PC-9 (cell line): ENCODE results near the gene NKAIN2. TPM values are rescaled to one million over a fixed set of nuclear protein-coding genes. Genes with fewer than 3 reads are reported as not detected.
A peak's percentile ranks its signal among the peaks of the same experiment; 100 is the strongest.

Experiments used
- Bru-seq: library from RNA; stranded (reverse); fragments of 400-500 nt; gene quantifications from one replicate; lab custom pipeline; 2021; lab: Mats Ljungman, UMichigan
- BruChase-seq, 2 experiments: library from RNA; stranded (reverse); fragments of 400-500 nt; gene quantifications; one replicate each; lab custom pipeline; 2021; lab: Mats Ljungman, UMichigan
- BruUV-seq: library from RNA; stranded (reverse); fragments of 400-500 nt; replicated peaks from 2 replicates; lab custom pipeline; 2021; lab: Mats Ljungman, UMichigan
- CTCF ChIA-PET: fragments of 300-600 bp; sonication (Branson Sonifier 250); formaldehyde crosslinking; loops from one replicate; lab custom pipeline; 2022; ENCODE audit warnings: antibody characterized with exemption; lab: Charles Lee
- POLR2A ChIA-PET: fragments of 300-600 bp; sonication (Branson Sonifier 250); formaldehyde crosslinking; loops from one replicate; lab custom pipeline; 2022; ENCODE audit warnings: antibody characterized with exemption; ENCODE audit not compliant: unreplicated experiment; lab: Charles Lee
- DNase-seq, 2 experiments: peaks; one replicate each; pipeline versions ENCODE4 v3.0.0 to v3.0.0-alpha.2; 2015 to 2022; ENCODE audit warnings: mixed read lengths in 1 of 2
- H2AFZ ChIP-seq: fragments of 200-600 bp; sonication (generic); 2 replicates; pipeline ENCODE4 v1.8.1; 2017; ENCODE audit warnings: antibody characterized with exemption
- H3F3A ChIP-seq: fragments of 200-600 bp; sonication (generic); 2 replicates; pipeline ENCODE4 v1.8.1; 2017; ENCODE audit warnings: antibody characterized with exemption, mild to moderate bottlenecking, low read depth; ENCODE audit not compliant: insufficient read depth
- H3K27ac ChIP-seq: fragments of 200-600 bp; sonication (generic); 2 replicates; pipeline ENCODE4 v1.6.1; 2016; ENCODE audit warnings: mixed run types
- H3K27me3 ChIP-seq: fragments of 200-600 bp; sonication (generic); 2 replicates; pipeline ENCODE4 v1.6.1; 2016; ENCODE audit warnings: low read depth, mixed run types; ENCODE audit not compliant: insufficient read depth
- H3K36me3 ChIP-seq: fragments of 200-600 bp; sonication (generic); 2 replicates; pipeline ENCODE4 v1.6.1; 2016; ENCODE audit warnings: low read depth, mixed run types
- H3K4me1 ChIP-seq: fragments of 200-600 bp; sonication (generic); replicated peaks from 2 replicates; pipeline ENCODE4 v1.6.1; 2016; ENCODE audit warnings: mixed run types; ENCODE audit not compliant: insufficient read depth
- H3K4me2 ChIP-seq: fragments of 200-600 bp; sonication (generic); 2 replicates; pipeline ENCODE4 v1.6.1; 2017; ENCODE audit warnings: mixed run types
- H3K4me3 ChIP-seq: fragments of 200-600 bp; sonication (generic); 2 replicates; pipeline ENCODE4 v1.6.1; 2016; ENCODE audit warnings: mixed run types
- H3K79me2 ChIP-seq: fragments of 200-600 bp; sonication (generic); 2 replicates; pipeline ENCODE4 v1.6.1; 2017; ENCODE audit warnings: low read depth, mixed run types
- H3K9me2 ChIP-seq: fragments of 200-600 bp; sonication (generic); 2 replicates; pipeline ENCODE4 v1.8.1; 2017; ENCODE audit warnings: mild to moderate bottlenecking; ENCODE audit not compliant: insufficient read depth
- H3K9me3 ChIP-seq: fragments of 200-600 bp; sonication (generic); 2 replicates; pipeline ENCODE4 v1.8.1; 2016; ENCODE audit warnings: low read depth; ENCODE audit not compliant: insufficient read depth
- H4K20me1 ChIP-seq: fragments of 200-600 bp; sonication (generic); 2 replicates; pipeline ENCODE4 v1.8.1; 2017; ENCODE audit not compliant: insufficient read depth
- CTCF ChIP-seq: fragments of 200-600 bp; sonication (generic); conservative IDR thresholded peaks from 2 replicates; pipeline ENCODE4 v1.6.1; 2017; ENCODE audit warnings: mixed run types, antibody characterized with exemption, mild to moderate bottlenecking, moderate library complexity
- EZH2 ChIP-seq: fragments of 200-600 bp; sonication (generic); IDR thresholded peaks from 2 replicates; pipeline ENCODE4 v1.8.0; 2017; ENCODE audit warnings: antibody characterized with exemption, low read depth
- intact Hi-C: fragments of 100-400 bp; cut with micrococcal nuclease; formaldehyde crosslinking; loops from one replicate; pipeline ENCODE4 v1.10.0; 2022; ENCODE audit not compliant: unreplicated experiment
- long read RNA-seq: library from polyadenylated mRNA; stranded (forward); transcript quantifications from one replicate; pipeline ENCODE4 v2.0.0, GENCODE V29; 2022
- total RNA-seq: library from RNA; stranded (reverse); gene quantifications from 2 replicates; pipeline ENCODE4 v1.2.3, GENCODE V29; 2021

The NKAIN2 gene
- 0.25 TPM in 1 of 2 replicates, not detected in the other for total RNA-seq
- Bru-seq, nascent RNA = percentile 9 among the genes with signal in this experiment
- percentile 12 among the genes with signal in this experiment for BruChase-seq, experiment 1, labeled RNA remaining after a 2-hour chase
- BruChase-seq, experiment 2, labeled RNA remaining after a 6-hour chase = percentile 9 among the genes with signal in this experiment
- long read RNA-seq, partial matches to known transcripts = 0 of 3 reads
- long read RNA-seq, other reads (novel, unspliced or antisense) = 3 of 3 reads

- no TSS peak for BruUV-seq
Observed at GRCh38 chr6:123803504-123804013, at the start of gene NKAIN2. TSS of gene NKAIN2 (plus strand) at chr6:123803865.

GRCh38 chr6:123759472-123759871 lies 44.2 kb upstream of the NKAIN2 start:
- POLR2A ChIA-PET = no interaction called here
- H2AFZ ChIP-seq = no peak overlapping the region
- CTCF ChIA-PET = no interaction called here
- H3K36me3 ChIP-seq = no peaks in the 10 kb centered on the region
- H3K27ac ChIP-seq = no peak overlapping the region
- H3K79me2 ChIP-seq = no peaks in the 10 kb centered on the region
- no peak overlapping the region for H3K4me2 ChIP-seq
- H3K4me3 ChIP-seq = no peak overlapping the region
- no TSS peak for BruUV-seq
- H3K27me3 ChIP-seq = no peaks in the 10 kb centered on the region
- no peaks in the 10 kb centered on the region for H3K9me2 ChIP-seq
- DNase-seq = no peak
- TF ChIP-seq CTCF = no peak
- no peak for TF ChIP-seq EZH2
- intact Hi-C loops = no loop called here
- H3F3A ChIP-seq = no peaks in the 10 kb centered on the region
- no peaks in the 10 kb centered on the region for H4K20me1 ChIP-seq
- H3K4me1 ChIP-seq = no peaks in the 10 kb centered on the region
- no peaks in the 10 kb centered on the region for H3K9me3 ChIP-seq

More at GRCh38 chr6:123803504-123804013, at the start of gene NKAIN2:
- Histone ChIP-seq H3K79me2 (no peaks in the 10 kb centered on the region), H3K9me2 (no peaks in the 10 kb centered on the region), H4K20me1 (no peaks in the 10 kb centered on the region), H3K4me1 (0 out of 2 replicates have a peak, but pooled peaks cover 11% of the 10 kb centered on the region), H3K36me3 (no peaks in the 10 kb centered on the region), H3K27me3 (peaks cover 24% of the 10 kb centered on the region), H3F3A (no peaks in the 10 kb centered on the region), H3K4me2 (peak within 1 kb of the TSS; percentile 87), H3K27ac (no peak within 1 kb of the TSS), H3K4me3 (peak within 1 kb of the TSS; percentile 57), H3K9me3 (no peaks in the 10 kb centered on the region), H2AFZ (peak within 1 kb of the TSS; percentile 76)
- ChIA-PET POLR2A (no interaction called here), CTCF (interaction anchor here (1.9 kb wide), 1 partner anchor 996 kb away, joined by 4 read pairs; no protein-coding TSS in a partner anchor)
- intact Hi-C loops = loop anchor here (2.0 to 10.0 kb wide), 3 partner anchors 389 to 1049 kb away; no protein-coding TSS in a partner anchor
- no peak for DNase-seq
- no peak; the same call in 1 of the 2 replicates for TF ChIP-seq EZH2

GRCh38 chr6:123763904-123764303 lies 39.8 kb upstream of the NKAIN2 start:
- Histone ChIP-seq H4K20me1 (no peaks in the 10 kb centered on the region), H3K9me2 (no peaks in the 10 kb centered on the region), H3K27me3 (no peaks in the 10 kb centered on the region), H3K79me2 (no peaks in the 10 kb centered on the region), H3K9me3 (no peaks in the 10 kb centered on the region), H3F3A (no peaks in the 10 kb centered on the region), H2AFZ (peak overlapping the region; percentile 15; the same call in 1 of the 2 replicates), H3K36me3 (no peaks in the 10 kb centered on the region), H3K4me3 (no peak overlapping the region), H3K27ac (no peak overlapping the region), H3K4me1 (no peaks in the 10 kb centered on the region), H3K4me2 (no peak overlapping the region)
- TF ChIP-seq EZH2 = no peak
- no peak for TF ChIP-seq CTCF
- POLR2A ChIA-PET = no interaction called here
- BruUV-seq = no TSS peak
- CTCF ChIA-PET = no interaction called here
- DNase-seq = no peak
- intact Hi-C loops = no loop called here
